ENCODE results near the gene TRPM7. TPM values are rescaled to one million over a fixed set of nuclear protein-coding genes. Genes with fewer than 3 reads are reported as not detected.

Gene TRPM7
- total and polyA plus RNA-seq, 2 of the 8 experiments (the other 6 are each of a cell fraction or from before 2014, with no cell fraction given): 7.5 to 33.2 TPM

DNA sequence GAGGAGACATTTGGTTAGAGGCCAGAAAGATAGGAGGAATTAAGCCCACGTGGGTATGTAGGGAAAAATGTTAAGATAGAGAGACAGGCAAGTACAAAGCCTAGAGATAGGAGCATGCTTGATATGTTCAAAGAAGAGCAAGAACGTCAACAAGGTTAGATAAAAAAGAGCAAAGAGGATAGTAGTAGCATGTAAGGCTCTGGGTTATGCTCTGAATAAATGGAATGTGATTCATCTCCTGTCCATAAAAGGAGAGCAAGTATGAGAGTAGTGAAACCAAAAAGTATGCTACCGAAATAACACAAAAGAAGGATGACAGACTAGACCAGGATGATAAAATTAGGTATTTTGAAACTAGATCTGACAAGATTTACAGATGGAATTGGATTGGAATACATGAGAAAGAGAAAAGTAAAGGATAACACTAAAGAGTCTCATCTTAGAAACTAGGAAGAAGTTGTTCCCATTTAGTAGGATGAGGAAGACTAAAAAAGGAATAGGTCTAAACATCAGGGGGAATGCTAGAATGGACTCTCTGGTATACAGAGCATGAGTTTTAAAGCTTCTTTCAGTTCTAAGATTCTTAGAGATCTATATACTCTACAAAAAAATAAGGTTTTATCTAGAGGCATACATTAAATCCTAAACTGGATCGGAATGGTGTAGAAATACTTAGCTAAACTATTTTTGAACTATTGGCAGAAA lies 59.1 kb downstream of the TRPM7 start:
- POLR2A ChIA-PET (ENCODE audit: partially characterized antibody): no interaction called here
- WGBS, 2 experiments (ENCODE audit: extremely low coverage in 1 of 2, insufficient coverage in 1 of 2, insufficient read length in 1 of 2, insufficient replicate concordance in 2 of 2, low coverage in 1 of 2, low lambda C conversion rate in 2 of 2, missing lambda C conversion rate in 1 of 2): 94% methylated on average over 4 of the region's 4 CpGs; no CpG with 5 or more reads in 1 of the 2 experiments
- CTCF ChIA-PET (ENCODE audit: partially characterized antibody): interaction anchor here (0.8 kb wide), 1 partner anchor 254 kb away, joined by 4 read pairs; no protein-coding TSS in a partner anchor
- H2BK20ac ChIP-seq (ENCODE audit: low read length): no peak overlapping the region
- no peak overlapping the region for H4K5ac ChIP-seq (ENCODE audit: insufficient read length, low read depth, low read length)
- no peaks in the 10 kb centered on the region for H3K9me3 ChIP-seq (ENCODE audit: insufficient read depth in 2 of 2, low read depth in 1 of 2, low read length in 1 of 2)
- H3K56ac ChIP-seq (replicated peaks; ENCODE audit: insufficient read length, low read depth, low read length): no peak overlapping the region
- no peak overlapping the region for H3K23ac ChIP-seq (ENCODE audit: insufficient read length)
- no peak overlapping the region for H2AFZ ChIP-seq (ENCODE audit: low read length)
- H3K23me2 ChIP-seq (ENCODE audit: low read depth, low read length): no peaks in the 10 kb centered on the region
- H4K91ac ChIP-seq (replicated peaks; ENCODE audit: insufficient read length, low read length): no peak overlapping the region
- no peak overlapping the region for H3K4me2 ChIP-seq (ENCODE audit: insufficient read depth in 1 of 2, low read depth in 2 of 2, low read length in 2 of 2)
- H3K79me1 ChIP-seq (ENCODE audit: low read depth, low read length): no peaks in the 10 kb centered on the region
- H2AK5ac ChIP-seq (ENCODE audit: low read depth, low read length): no peak overlapping the region
- H3K9ac ChIP-seq (replicated peaks in 1 of 4; ENCODE audit: extremely low read depth in 1 of 4, low read depth in 3 of 4, low read length in 3 of 4): no peak overlapping the region
- FAIRE-seq: no peak
- H3K27ac ChIP-seq (ENCODE audit: low read depth, low read length): no peak overlapping the region
- H2BK12ac ChIP-seq (ENCODE audit: low read depth, low read length): no peak overlapping the region
- no peaks in the 10 kb centered on the region for H3K79me2 ChIP-seq (ENCODE audit: control insufficient read depth in 1 of 2, insufficient read depth in 2 of 2, low read length in 2 of 2)
- no peak overlapping the region for H2BK120ac ChIP-seq (replicated peaks; ENCODE audit: low read depth, low read length)
- no peak overlapping the region for H2BK15ac ChIP-seq (ENCODE audit: low read length)
- DNase-seq (ENCODE audit: low read depth in 1 of 2, low spot score in 2 of 2): no peak
- H3K4me3 ChIP-seq (ENCODE audit: extremely low read depth in 1 of 4, insufficient read depth in 2 of 4, low read depth in 3 of 4, low read length in 4 of 4): no peak overlapping the region
- H2BK5ac ChIP-seq (ENCODE audit: low read depth, low read length): no peak overlapping the region
- H3K36me3 ChIP-seq (ENCODE audit: control insufficient read depth in 2 of 4, insufficient read depth in 4 of 4, low read length in 3 of 4): peaks cover 0 to 46% (median 12%) of the 10 kb centered on the region in 4 experiments; a peak in 5 of 8 replicates
- H4K8ac ChIP-seq (ENCODE audit: extremely low read depth, insufficient read depth, low read length): no peak overlapping the region
- no peak overlapping the region for H3K14ac ChIP-seq (ENCODE audit: insufficient read length)
- H3K27me3 ChIP-seq (replicated peaks in 1 of 4; ENCODE audit: control insufficient read depth in 3 of 4, extremely low read depth in 1 of 4, insufficient read depth in 3 of 4, low read length in 3 of 4): peaks cover 0 to 1% (median 0%) of the 10 kb centered on the region in 4 experiments; a peak in 1 of 7 replicates
- H4K20me1 ChIP-seq (replicated peaks in 1 of 2; ENCODE audit: control insufficient read depth in 1 of 2, insufficient read depth in 2 of 2, low read length in 2 of 2): no peaks in the 10 kb centered on the region
- H3K4me1 ChIP-seq (replicated peaks in 1 of 4; ENCODE audit: control insufficient read depth in 3 of 4, insufficient read depth in 4 of 4, low read length in 3 of 4): no peaks in the 10 kb centered on the region
- no peak overlapping the region for H3K18ac ChIP-seq (ENCODE audit: extremely low read depth, low read length)
- no peak overlapping the region for H3K4ac ChIP-seq (replicated peaks; ENCODE audit: insufficient read length, low read depth, low read length)
- TF ChIP-seq GABPA (IDR thresholded peaks at IDR 0.05; ENCODE audit: borderline replicate concordance, insufficient read depth, low read length) (no peak), MAFK (IDR thresholded peaks at IDR 0.05; ENCODE audit: low read depth, low read length) (no peak), YY1 (IDR thresholded peaks at IDR 0.05; ENCODE audit: low read depth, low read length) (no peak), RFX5 (IDR thresholded peaks at IDR 0.05; ENCODE audit: borderline replicate concordance, low read depth, low read length) (no peak), RXRA (IDR thresholded peaks at IDR 0.05; ENCODE audit: insufficient read depth, low read depth, low read length) (no peak), RNF2 (IDR thresholded peaks at IDR 0.05; ENCODE audit: borderline replicate concordance, low read depth, low read length, missing control alignments, poor library complexity, severe bottlenecking) (no peak), BRCA1 (IDR thresholded peaks at IDR 0.05; ENCODE audit: low read depth, low read length) (no peak), SIX5 (IDR thresholded peaks at IDR 0.05; ENCODE audit: low read depth, low read length) (no peak), CHD2 (IDR thresholded peaks at IDR 0.05; ENCODE audit: low read length) (no peak), TAF1 (IDR thresholded peaks at IDR 0.05; ENCODE audit: low read depth, low read length) (no peak), TBP (IDR thresholded peaks at IDR 0.05; ENCODE audit: low read depth, low read length) (no peak), EP300 (IDR thresholded peaks at IDR 0.05; ENCODE audit: borderline replicate concordance in 1 of 2, low read depth in 2 of 2, low read length in 2 of 2) (no peak), SUZ12 (IDR thresholded peaks at IDR 0.05; ENCODE audit: low read length) (no peak)

Data from H1 (cell line).